HG03280 (cell line): ENCODE data around the gene GPC5.

Experiments
- ATAC-seq: cut with Tn5 transposase; IDR thresholded peaks from one replicate; pipeline ENCODE4 v1.9.1; 2021; ENCODE audit warnings: mild to moderate bottlenecking, moderate library complexity; ENCODE audit not compliant: unreplicated experiment

The GPC5 gene

GRCh38 chr13:91450913-91451312 is 52.5 kb downstream of the GPC5 start:
- no peak for ATAC-seq

GRCh38 chr13:91454666-91455065 is 56.2 kb downstream of the GPC5 start:
- ATAC-seq, result no peak

- ATAC-seq, result no peak
Measured at GRCh38 chr13:91456837-91457236, 58.4 kb downstream of the GPC5 start.

GRCh38 chr13:91459485-91459884 is 61.1 kb downstream of the GPC5 start:
- no peak for ATAC-seq

GRCh38 chr13:91464336-91464735 is 65.9 kb downstream of the GPC5 start:
- ATAC-seq, result no peak

- ATAC-seq, result no peak
Measured at GRCh38 chr13:91467236-91467635, 68.8 kb downstream of the GPC5 start.

- no peak for ATAC-seq
Measured at GRCh38 chr13:91468301-91468700, 69.9 kb downstream of the GPC5 start.

GRCh38 chr13:91470084-91470621 is 71.7 kb downstream of the GPC5 start:
- ATAC-seq, result no peak

- ATAC-seq, result no peak
Measured at GRCh38 chr13:91470681-91471080, 72.3 kb downstream of the GPC5 start.

- no peak for ATAC-seq
Measured at GRCh38 chr13:91482427-91482826, 84.0 kb downstream of the GPC5 start.

GRCh38 chr13:91491980-91492379 is 93.6 kb downstream of the GPC5 start:
- no peak for ATAC-seq

GRCh38 chr13:91493442-91493841 is 95.0 kb downstream of the GPC5 start:
- ATAC-seq, result no peak

GRCh38 chr13:91498298-91498697 is 99.9 kb downstream of the GPC5 start:
- no peak for ATAC-seq

- ATAC-seq, result no peak
Measured at GRCh38 chr13:91504216-91504615, 105.8 kb downstream of the GPC5 start.

GRCh38 chr13:91506759-91507158 is 108.3 kb downstream of the GPC5 start:
- no peak for ATAC-seq

- ATAC-seq, result no peak
Measured at GRCh38 chr13:91510058-91510457, 111.6 kb downstream of the GPC5 start.

- ATAC-seq, result no peak
Measured at GRCh38 chr13:91513790-91514189, 115.4 kb downstream of the GPC5 start.

- ATAC-seq, result no peak
Measured at GRCh38 chr13:91516799-91517198, 118.4 kb downstream of the GPC5 start.

- ATAC-seq, result no peak
Measured at GRCh38 chr13:91520952-91521351, 122.5 kb downstream of the GPC5 start.

GRCh38 chr13:91523116-91523515 is 124.7 kb downstream of the GPC5 start:
- ATAC-seq, result no peak

GRCh38 chr13:91526543-91527033 is 128.2 kb downstream of the GPC5 start:
- no peak for ATAC-seq

GRCh38 chr13:91529739-91530482 is 131.5 kb downstream of the GPC5 start:
- ATAC-seq, result no peak

GRCh38 chr13:91531646-91532045 is 133.2 kb downstream of the GPC5 start:
- ATAC-seq, result no peak
